Endodermal cell (in vitro differentiated cells): ENCODE results near the gene SLC9A7. TPM values are rescaled to one million over a fixed set of nuclear protein-coding genes. Genes with fewer than 3 reads are reported as not detected.

Experiments
- DNase-seq: peaks from one replicate; pipeline ENCODE4 v3.0.0-alpha.2; 2017
- H3K27ac ChIP-seq: 2 replicates; pipeline ENCODE4 v1.5.1; 2013; ENCODE audit warnings: mild to moderate bottlenecking, low read depth, low read length, moderate library complexity
- H3K27me3 ChIP-seq: 2 replicates; pipeline ENCODE4 v1.6.1; 2013; ENCODE audit warnings: mild to moderate bottlenecking, low read length, moderate library complexity; ENCODE audit not compliant: insufficient read depth, control insufficient read depth, poor library complexity, severe bottlenecking
- H3K36me3 ChIP-seq: 2 replicates; pipeline ENCODE4 v1.7.0; 2013; ENCODE audit warnings: mild to moderate bottlenecking, low read length, moderate library complexity; ENCODE audit not compliant: control insufficient read depth, insufficient read depth
- H3K4me1 ChIP-seq: one replicate; pipeline ENCODE4 v1.7.0; 2013; ENCODE audit warnings: low read length; ENCODE audit not compliant: control insufficient read depth, insufficient read depth
- H3K4me3 ChIP-seq: 2 replicates; pipeline ENCODE4 v1.5.1; 2013; ENCODE audit warnings: mild to moderate bottlenecking, low read length, moderate library complexity
- H3K9ac ChIP-seq: 2 replicates; pipeline ENCODE4 v1.6.1; 2013; ENCODE audit warnings: mild to moderate bottlenecking, low read length, moderate library complexity; ENCODE audit not compliant: poor library complexity, severe bottlenecking; ENCODE audit errors: extremely low read depth
- H3K9me3 ChIP-seq: 2 replicates; pipeline ENCODE4 v1.6.1; 2013; ENCODE audit warnings: mild to moderate bottlenecking, low read length, moderate library complexity; ENCODE audit not compliant: control insufficient read depth
- H3K27ac Mint-ChIP-seq: 2 replicates; pipeline ENCODE4 v1.8.0; 2020; ENCODE audit warnings: mixed read lengths
- H3K27me3 Mint-ChIP-seq: 2 replicates; pipeline ENCODE4 v1.8.0; 2021; ENCODE audit warnings: mild to moderate bottlenecking, mixed read lengths; ENCODE audit not compliant: insufficient read depth
- H3K36me3 Mint-ChIP-seq: 2 replicates; pipeline ENCODE4 v1.8.0; 2020; ENCODE audit warnings: low read depth, mixed read lengths
- H3K4me1 Mint-ChIP-seq: 2 replicates; pipeline ENCODE4 v1.8.0; 2020; ENCODE audit warnings: mixed read lengths
- H3K4me3 Mint-ChIP-seq: 2 replicates; pipeline ENCODE4 v1.8.0; 2020; ENCODE audit warnings: mild to moderate bottlenecking, moderate library complexity, mixed read lengths
- H3K9me3 Mint-ChIP-seq: 2 replicates; pipeline ENCODE4 v1.8.0; 2020; ENCODE audit warnings: mild to moderate bottlenecking, mixed read lengths
- WGBS, 2 experiments: methylation state at CpG; one replicate each; pipeline versions ENCODE4 v1.1.5 to v1.1.7; 2013; ENCODE audit warnings: missing lambda C conversion rate in 2 of 2, mixed read lengths in 1 of 2; ENCODE audit not compliant: insufficient coverage in 1 of 2, insufficient read length in 1 of 2; 5-methylcytosine and 5-hydroxymethylcytosine counted together
- total RNA-seq, 2 donors: library from RNA; stranded (reverse); fragmentation: NEBNext Ultra II Directional in 1 of 2; extraction: Animal tissue kit (Norgen Biotek cat#: 25700) in 1 of 2; gene quantifications; 2 replicates in 1 of 2; 3 replicates in 1 of 2; pipeline ENCODE4 v1.2.1, GENCODE V29; 2021
- TF ChIP-seq, protein P1 (sequence below): fragments of 200-600 bp; sonication (generic); conservative IDR thresholded peaks from 2 replicates; pipeline ENCODE4 v1.5.0; 2021; ENCODE audit warnings: antibody characterized with exemption, mild to moderate bottlenecking

SLC9A7 gene
- total RNA-seq, 2 donors from 2014 or later, result 23.7 to 25.3 TPM

DNA sequence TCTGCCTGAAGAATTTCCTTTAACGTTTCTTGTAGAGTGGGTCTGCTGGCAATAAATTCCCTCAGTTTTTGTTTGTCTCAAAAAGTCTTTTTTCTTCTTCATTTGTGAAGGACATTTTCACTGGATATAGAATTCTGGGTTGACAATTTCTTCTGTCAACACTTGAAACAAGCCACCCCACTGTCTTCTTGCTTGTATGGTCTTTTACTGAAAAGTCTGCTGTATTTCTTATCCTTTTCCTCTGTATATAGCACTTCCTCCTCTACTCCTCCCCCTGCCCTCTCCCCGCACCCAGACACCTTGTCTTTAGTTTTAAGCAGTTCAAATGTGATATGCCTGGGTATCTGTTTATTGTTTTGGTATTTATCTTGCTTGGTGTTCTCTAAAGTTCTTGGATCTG is 23.3 kb downstream of the SLC9A7 start:
- Histone ChIP-seq H3K9me3 (peaks cover 27% of the 10 kb centered on the region), H3K9ac (no peak overlapping the region), H3K4me1 (no peaks in the 10 kb centered on the region), H3K27ac (no peak overlapping the region), H3K27me3 (no peaks in the 10 kb centered on the region), H3K4me3 (no peak overlapping the region), H3K36me3 (peaks cover 9% of the 10 kb centered on the region)
- no peak overlapping the region for H3K4me3 Mint-ChIP-seq
- H3K36me3 Mint-ChIP-seq, result peaks cover 34% of the 10 kb centered on the region
- no peak overlapping the region for H3K27ac Mint-ChIP-seq
- TF ChIP-seq, protein P1, sequence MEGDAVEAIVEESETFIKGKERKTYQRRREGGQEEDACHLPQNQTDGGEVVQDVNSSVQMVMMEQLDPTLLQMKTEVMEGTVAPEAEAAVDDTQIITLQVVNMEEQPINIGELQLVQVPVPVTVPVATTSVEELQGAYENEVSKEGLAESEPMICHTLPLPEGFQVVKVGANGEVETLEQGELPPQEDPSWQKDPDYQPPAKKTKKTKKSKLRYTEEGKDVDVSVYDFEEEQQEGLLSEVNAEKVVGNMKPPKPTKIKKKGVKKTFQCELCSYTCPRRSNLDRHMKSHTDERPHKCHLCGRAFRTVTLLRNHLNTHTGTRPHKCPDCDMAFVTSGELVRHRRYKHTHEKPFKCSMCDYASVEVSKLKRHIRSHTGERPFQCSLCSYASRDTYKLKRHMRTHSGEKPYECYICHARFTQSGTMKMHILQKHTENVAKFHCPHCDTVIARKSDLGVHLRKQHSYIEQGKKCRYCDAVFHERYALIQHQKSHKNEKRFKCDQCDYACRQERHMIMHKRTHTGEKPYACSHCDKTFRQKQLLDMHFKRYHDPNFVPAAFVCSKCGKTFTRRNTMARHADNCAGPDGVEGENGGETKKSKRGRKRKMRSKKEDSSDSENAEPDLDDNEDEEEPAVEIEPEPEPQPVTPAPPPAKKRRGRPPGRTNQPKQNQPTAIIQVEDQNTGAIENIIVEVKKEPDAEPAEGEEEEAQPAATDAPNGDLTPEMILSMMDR, result no peak
- H3K27me3 Mint-ChIP-seq, result no peaks in the 10 kb centered on the region
- no peaks in the 10 kb centered on the region for H3K4me1 Mint-ChIP-seq
- DNase-seq, result no peak
- H3K9me3 Mint-ChIP-seq, result peaks cover 74% of the 10 kb centered on the region
- 93% methylated on average over 2 of the region's 2 CpGs; no CpG with 5 or more reads in 1 of the 2 experiments for WGBS, 2 experiments

DNA sequence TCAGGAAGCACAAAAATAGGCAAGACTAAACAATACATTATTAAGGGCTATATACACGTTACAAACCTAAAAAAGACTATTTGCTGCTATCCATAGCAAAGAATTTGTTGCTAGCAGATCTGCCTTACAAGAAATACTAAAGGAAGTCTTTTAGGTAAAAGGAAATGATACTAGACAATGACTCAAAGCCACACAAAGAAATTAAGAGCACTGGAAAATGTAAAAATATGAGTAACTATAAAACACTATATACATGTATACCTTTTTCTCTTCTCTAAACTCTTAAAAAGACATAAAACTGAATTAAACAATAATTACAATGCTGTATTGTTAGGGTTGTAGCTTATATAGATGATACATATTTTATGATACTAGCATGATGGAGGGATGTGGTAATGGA is 25.7 kb downstream of the SLC9A7 start:
- H3K27me3 Mint-ChIP-seq, result no peaks in the 10 kb centered on the region
- H3K27ac Mint-ChIP-seq, result no peak overlapping the region
- Histone ChIP-seq H3K9me3 (peaks cover 27% of the 10 kb centered on the region), H3K27ac (no peak overlapping the region), H3K36me3 (peaks cover 9% of the 10 kb centered on the region), H3K4me3 (no peak overlapping the region), H3K27me3 (no peaks in the 10 kb centered on the region), H3K4me1 (no peaks in the 10 kb centered on the region), H3K9ac (no peak overlapping the region)
- peaks cover 21% of the 10 kb centered on the region for H3K36me3 Mint-ChIP-seq
- H3K4me1 Mint-ChIP-seq, result no peaks in the 10 kb centered on the region
- WGBS, 2 experiments, result 83% methylated on average over 1 of the region's 1 CpG; no CpG with 5 or more reads in 1 of the 2 experiments
- TF ChIP-seq, protein P1, result no peak
- H3K4me3 Mint-ChIP-seq, result no peak overlapping the region
- no peak for DNase-seq
- H3K9me3 Mint-ChIP-seq, result peaks cover 67% of the 10 kb centered on the region

DNA sequence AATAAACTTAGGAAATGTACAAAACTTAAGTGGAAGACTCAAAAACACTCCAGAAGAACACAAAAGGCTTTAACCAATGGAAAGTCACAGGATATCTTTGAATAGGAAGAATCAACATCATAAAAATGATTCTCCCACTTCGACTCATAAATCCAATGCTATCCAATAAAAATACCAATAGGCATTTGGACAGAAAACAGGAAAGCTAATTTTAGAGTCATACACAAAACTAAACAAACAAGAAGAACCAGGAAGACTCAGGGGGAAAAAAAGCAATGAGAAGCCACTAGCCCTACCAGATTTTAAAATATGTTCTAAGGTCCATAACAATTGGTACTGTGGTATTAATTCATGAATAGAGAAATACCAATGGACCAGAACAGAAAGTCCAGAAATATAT is 28.2 kb downstream of the SLC9A7 start:
- no peak overlapping the region for H3K27ac Mint-ChIP-seq
- H3K4me1 ChIP-seq, result no peaks in the 10 kb centered on the region
- WGBS, 2 experiments, result 100% methylated on average over 1 of the region's 1 CpG; no CpG with 5 or more reads in 1 of the 2 experiments
- H3K9ac ChIP-seq, result no peak overlapping the region
- H3K27ac ChIP-seq, result no peak overlapping the region
- DNase-seq, result no peak
- no peak overlapping the region for H3K4me3 Mint-ChIP-seq
- H3K27me3 ChIP-seq, result no peaks in the 10 kb centered on the region
- no peaks in the 10 kb centered on the region for H3K4me1 Mint-ChIP-seq
- H3K27me3 Mint-ChIP-seq, result no peaks in the 10 kb centered on the region
- no peak overlapping the region for H3K4me3 ChIP-seq
- H3K9me3 Mint-ChIP-seq, result peaks cover 51% of the 10 kb centered on the region
- H3K36me3 ChIP-seq, result no peaks in the 10 kb centered on the region
- peaks cover 10% of the 10 kb centered on the region for H3K9me3 ChIP-seq
- peaks cover 2% of the 10 kb centered on the region for H3K36me3 Mint-ChIP-seq
- TF ChIP-seq, protein P1, result no peak
